Large intestine (tissue), 3 donors: ENCODE data around the gene TLL1. TPM values are rescaled to one million over a fixed set of nuclear protein-coding genes. Genes with fewer than 3 reads are reported as not detected.

Experiments
- DNase-seq, 2 donors: peaks; one replicate each; pipeline versions ENCODE4 v3.0.0 to v3.0.0-alpha.2; 2013
- H3K27ac ChIP-seq: one replicate; pipeline ENCODE4 v1.5.1; 2013; ENCODE audit warnings: low read length
- H3K27me3 ChIP-seq: 2 replicates; pipeline ENCODE4 v1.6.1; 2013; ENCODE audit warnings: low read length; ENCODE audit not compliant: control insufficient read depth, insufficient read depth
- H3K36me3 ChIP-seq: 2 replicates; pipeline ENCODE4 v1.6.1; 2013; ENCODE audit warnings: low read length; ENCODE audit not compliant: control insufficient read depth, insufficient read depth
- H3K4me1 ChIP-seq: one replicate; pipeline ENCODE4 v1.6.1; 2013; ENCODE audit warnings: low read length; ENCODE audit not compliant: control insufficient read depth, insufficient read depth
- H3K4me3 ChIP-seq: one replicate; pipeline ENCODE4 v1.5.1; 2013; ENCODE audit warnings: low read length
- H3K9me3 ChIP-seq: one replicate; pipeline ENCODE4 v1.6.1; 2013; ENCODE audit warnings: mild to moderate bottlenecking, low read depth, low read length, moderate library complexity; ENCODE audit not compliant: control insufficient read depth
- WGBS: methylation state at CpG from one replicate; pipeline ENCODE4 v1.1.5; 2013; ENCODE audit warnings: low lambda C conversion rate; ENCODE audit not compliant: insufficient coverage; 5-methylcytosine and 5-hydroxymethylcytosine counted together
- polyA plus RNA-seq: library from polyadenylated mRNA; unstranded; fragments of 120-200 nt; gene quantifications from one replicate; pipeline ENCODE4 v1.2.1, GENCODE V29; 2013

Gene TLL1
- polyA plus RNA-seq, 1 donor, result 2.8 TPM

- Histone ChIP-seq H3K4me1 (no peaks in the 10 kb centered on the region), H3K9me3 (no peaks in the 10 kb centered on the region), H3K27me3 (no peaks in the 10 kb centered on the region), H3K4me3 (no peak overlapping the region), H3K27ac (no peak overlapping the region), H3K36me3 (no peaks in the 10 kb centered on the region)
- no peak for DNase-seq
- WGBS, result no CpG with 5 or more reads among the region's 2 CpGs
Measured at GRCh38 chr4:165967486-165967885, 94.4 kb downstream of the TLL1 start.

- DNase-seq, result no peak
- Histone ChIP-seq H3K4me3 (no peak overlapping the region), H3K4me1 (no peaks in the 10 kb centered on the region), H3K27ac (no peak overlapping the region), H3K36me3 (no peaks in the 10 kb centered on the region), H3K9me3 (no peaks in the 10 kb centered on the region), H3K27me3 (no peaks in the 10 kb centered on the region)
- WGBS, result 80% methylated on average over 1 of the region's 4 CpGs
Measured at GRCh38 chr4:165970703-165971420, 97.8 kb downstream of the TLL1 start.

GRCh38 chr4:165971446-165971845, 98.4 kb downstream of the TLL1 start:
- no peaks in the 10 kb centered on the region for H3K9me3 ChIP-seq
- no peak overlapping the region for H3K27ac ChIP-seq
- H3K4me1 ChIP-seq, result no peaks in the 10 kb centered on the region
- H3K36me3 ChIP-seq, result no peaks in the 10 kb centered on the region
- WGBS, result 100% methylated on average over 1 of the region's 3 CpGs
- H3K4me3 ChIP-seq, result no peak overlapping the region
- no peaks in the 10 kb centered on the region for H3K27me3 ChIP-seq
- no peak for DNase-seq

- H3K27ac ChIP-seq, result no peak overlapping the region
- no peaks in the 10 kb centered on the region for H3K27me3 ChIP-seq
- WGBS, result no CpG with 5 or more reads among the region's 2 CpGs
- peak; percentile 2 to 29 for DNase-seq
- no peak overlapping the region for H3K4me3 ChIP-seq
- H3K9me3 ChIP-seq, result no peaks in the 10 kb centered on the region
- no peaks in the 10 kb centered on the region for H3K4me1 ChIP-seq
- H3K36me3 ChIP-seq, result no peaks in the 10 kb centered on the region
Measured at GRCh38 chr4:165971933-165972332, 98.9 kb downstream of the TLL1 start.

- no peak overlapping the region for H3K4me3 ChIP-seq
- H3K36me3 ChIP-seq, result no peaks in the 10 kb centered on the region
- no peaks in the 10 kb centered on the region for H3K27me3 ChIP-seq
- H3K4me1 ChIP-seq, result no peaks in the 10 kb centered on the region
- no peak overlapping the region for H3K27ac ChIP-seq
- no peak for DNase-seq
- no CpG with 5 or more reads among the region's 1 CpG for WGBS
- no peaks in the 10 kb centered on the region for H3K9me3 ChIP-seq
Measured at GRCh38 chr4:165972747-165973146, 99.7 kb downstream of the TLL1 start.

- Histone ChIP-seq H3K27me3 (no peaks in the 10 kb centered on the region), H3K4me3 (no peak overlapping the region), H3K4me1 (no peaks in the 10 kb centered on the region), H3K9me3 (no peaks in the 10 kb centered on the region), H3K36me3 (no peaks in the 10 kb centered on the region), H3K27ac (no peak overlapping the region)
- DNase-seq, result no peak
- 94% methylated on average over 3 of the region's 3 CpGs for WGBS
Measured at GRCh38 chr4:165982934-165983333, 109.9 kb downstream of the TLL1 start.

- no peak overlapping the region for H3K4me3 ChIP-seq
- no peaks in the 10 kb centered on the region for H3K9me3 ChIP-seq
- H3K36me3 ChIP-seq, result no peaks in the 10 kb centered on the region
- 100% methylated on average over 1 of the region's 5 CpGs for WGBS
- H3K4me1 ChIP-seq, result no peaks in the 10 kb centered on the region
- peak in 1 of 2 donors; percentile 0 for DNase-seq
- H3K27ac ChIP-seq, result no peak overlapping the region
- no peaks in the 10 kb centered on the region for H3K27me3 ChIP-seq
Measured at GRCh38 chr4:165986956-165987698, 114.1 kb downstream of the TLL1 start.

- Histone ChIP-seq H3K27me3 (no peaks in the 10 kb centered on the region), H3K4me1 (peaks cover 2% of the 10 kb centered on the region), H3K27ac (no peak overlapping the region), H3K9me3 (no peaks in the 10 kb centered on the region), H3K36me3 (no peaks in the 10 kb centered on the region), H3K4me3 (no peak overlapping the region)
- DNase-seq, result no peak
- 100% methylated on average over 2 of the region's 4 CpGs for WGBS
Measured at GRCh38 chr4:165991325-165992180, 118.5 kb downstream of the TLL1 start.

- H3K27me3 ChIP-seq, result no peaks in the 10 kb centered on the region
- 80% methylated on average over 1 of the region's 1 CpG for WGBS
- H3K4me1 ChIP-seq, result peaks cover 2% of the 10 kb centered on the region
Measured at GRCh38 chr4:165992283-165992682, 119.2 kb downstream of the TLL1 start.

GRCh38 chr4:165994701-165995100, 121.7 kb downstream of the TLL1 start:
- no peaks in the 10 kb centered on the region for H3K27me3 ChIP-seq
- no peak overlapping the region for H3K4me3 ChIP-seq
- no peaks in the 10 kb centered on the region for H3K9me3 ChIP-seq
- DNase-seq, result peak; percentile 33 to 69
- peaks cover 2% of the 10 kb centered on the region for H3K4me1 ChIP-seq
- H3K36me3 ChIP-seq, result no peaks in the 10 kb centered on the region
- no peak overlapping the region for H3K27ac ChIP-seq
- WGBS, result no CpG with 5 or more reads among the region's 1 CpG

More at GRCh38 chr4:165992283-165992682, 119.2 kb downstream of the TLL1 start:
- no peaks in the 10 kb centered on the region for H3K9me3 ChIP-seq
- no peak for DNase-seq
- no peaks in the 10 kb centered on the region for H3K36me3 ChIP-seq
- H3K27ac ChIP-seq, result no peak overlapping the region
- no peak overlapping the region for H3K4me3 ChIP-seq
